ENCODE results near the gene SLC1A6.
"Not testable (repeated sequence)": the region's sequence is repeated elsewhere in the genome, so short reads cannot be mapped to it uniquely, and the experiment has no call there.

Gene SLC1A6

GRCh38 chr19:14979476-14980255, at the start of gene SLC1A6:
TSS of gene SLC1A6 (minus strand) at chr19:14979864. CDS start at chr19:14972910, 6,954 bp downstream.
- no peak within 1 kb of the TSS for H3K4me3 ChIP-seq (ENCODE audit: low read depth, low read length)
- TF ChIP-seq CTCF (IDR thresholded peaks at IDR 0.05; ENCODE audit: low read depth, low read length): no peak

GRCh38 chr19:15028490-15028889, 48.8 kb upstream of the SLC1A6 start:
- TF ChIP-seq CTCF (IDR thresholded peaks at IDR 0.05; ENCODE audit: low read depth, low read length): no peak
- no peak overlapping the region for H3K4me3 ChIP-seq (ENCODE audit: low read depth, low read length)

- TF ChIP-seq CTCF (IDR thresholded peaks at IDR 0.05; ENCODE audit: low read depth, low read length): no peak
Measured at GRCh38 chr19:15025217-15025616, 45.6 kb upstream of the SLC1A6 start.

GRCh38 chr19:15022752-15023151, 43.1 kb upstream of the SLC1A6 start:
- H3K4me3 ChIP-seq (ENCODE audit: low read depth, low read length): no peak overlapping the region
- TF ChIP-seq CTCF (IDR thresholded peaks at IDR 0.05; ENCODE audit: low read depth, low read length): no peak

More at GRCh38 chr19:15025217-15025616, 45.6 kb upstream of the SLC1A6 start:
- no peak overlapping the region for H3K4me3 ChIP-seq (ENCODE audit: low read depth, low read length)

- no peak overlapping the region for H3K4me3 ChIP-seq (ENCODE audit: low read depth, low read length)
- no peak for TF ChIP-seq CTCF (IDR thresholded peaks at IDR 0.05; ENCODE audit: low read depth, low read length)
Measured at GRCh38 chr19:15021286-15022007, 41.8 kb upstream of the SLC1A6 start.

GRCh38 chr19:15018836-15019235, 39.2 kb upstream of the SLC1A6 start:
- not testable (repeated sequence) for H3K4me3 ChIP-seq (ENCODE audit: low read depth, low read length)

GRCh38 chr19:15015946-15016542, 36.4 kb upstream of the SLC1A6 start:
- no peak for TF ChIP-seq CTCF (IDR thresholded peaks at IDR 0.05; ENCODE audit: low read depth, low read length)
- no peak overlapping the region for H3K4me3 ChIP-seq (ENCODE audit: low read depth, low read length)

Measured in WI38 (cell line).